ENCODE data around the gene SDC4. TPM values are rescaled to one million over a fixed set of nuclear protein-coding genes. Genes with fewer than 3 reads are reported as not detected.

Gene SDC4
- total and polyA plus RNA-seq, 4 donors: 54.4 to 147 (median 83.6) TPM

DNA sequence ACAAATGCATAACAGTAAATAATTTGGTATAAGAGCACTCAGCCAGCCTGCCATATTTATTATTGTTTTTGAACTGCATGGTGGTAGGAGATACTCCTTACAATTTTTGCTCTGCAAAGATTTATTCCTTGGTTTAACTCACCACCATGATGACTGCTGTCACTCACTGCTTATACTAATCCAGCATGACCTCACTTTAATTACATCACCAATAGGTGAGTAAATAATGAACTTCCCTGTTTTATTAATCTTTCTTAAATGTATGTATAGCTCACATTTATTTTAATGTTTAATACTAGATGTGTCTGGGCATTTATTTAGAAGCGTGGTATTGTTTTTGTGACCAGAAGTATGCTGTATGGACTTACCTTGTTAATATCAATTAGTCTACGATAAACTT, 42.7 kb upstream of the SDC4 start (continued):
- TF ChIP-seq, protein P1, sequence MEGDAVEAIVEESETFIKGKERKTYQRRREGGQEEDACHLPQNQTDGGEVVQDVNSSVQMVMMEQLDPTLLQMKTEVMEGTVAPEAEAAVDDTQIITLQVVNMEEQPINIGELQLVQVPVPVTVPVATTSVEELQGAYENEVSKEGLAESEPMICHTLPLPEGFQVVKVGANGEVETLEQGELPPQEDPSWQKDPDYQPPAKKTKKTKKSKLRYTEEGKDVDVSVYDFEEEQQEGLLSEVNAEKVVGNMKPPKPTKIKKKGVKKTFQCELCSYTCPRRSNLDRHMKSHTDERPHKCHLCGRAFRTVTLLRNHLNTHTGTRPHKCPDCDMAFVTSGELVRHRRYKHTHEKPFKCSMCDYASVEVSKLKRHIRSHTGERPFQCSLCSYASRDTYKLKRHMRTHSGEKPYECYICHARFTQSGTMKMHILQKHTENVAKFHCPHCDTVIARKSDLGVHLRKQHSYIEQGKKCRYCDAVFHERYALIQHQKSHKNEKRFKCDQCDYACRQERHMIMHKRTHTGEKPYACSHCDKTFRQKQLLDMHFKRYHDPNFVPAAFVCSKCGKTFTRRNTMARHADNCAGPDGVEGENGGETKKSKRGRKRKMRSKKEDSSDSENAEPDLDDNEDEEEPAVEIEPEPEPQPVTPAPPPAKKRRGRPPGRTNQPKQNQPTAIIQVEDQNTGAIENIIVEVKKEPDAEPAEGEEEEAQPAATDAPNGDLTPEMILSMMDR (IDR thresholded peaks at IDR 0.05; ENCODE audit: low read depth, low read length, missing input control): no peak

GRCh38 chr20:45387274-45387673, 39.0 kb upstream of the SDC4 start:
- Histone ChIP-seq H3K36me3 (ENCODE audit: control insufficient read depth in 4 of 4, insufficient read depth in 3 of 4, low read depth in 1 of 4, low read length in 3 of 4) (no peaks in the 10 kb centered on the region), H3K9me3 (ENCODE audit: control insufficient read depth in 4 of 4, low read length in 3 of 4) (no peaks in the 10 kb centered on the region), H3K27ac (ENCODE audit: low read depth in 1 of 2, low read length in 2 of 2) (no peak overlapping the region), H3K27me3 (ENCODE audit: control insufficient read depth in 4 of 4, insufficient read depth in 4 of 4, low read length in 3 of 4) (no peaks in the 10 kb centered on the region), H3K4me3 (ENCODE audit: low read depth in 1 of 3, low read length in 3 of 3) (no peak overlapping the region), H3K9ac (ENCODE audit: low read depth in 1 of 2, low read length in 2 of 2) (no peak overlapping the region), H3K4me1 (ENCODE audit: control insufficient read depth in 4 of 4, insufficient read depth in 4 of 4, low read length in 3 of 4) (peaks cover 0 to 2% (median 0%) of the 10 kb centered on the region in 4 donors)
- TF ChIP-seq EGR1 (IDR thresholded peaks at IDR 0.05; ENCODE audit: low read depth in 2 of 2): no peak
- TF ChIP-seq, protein P2, sequence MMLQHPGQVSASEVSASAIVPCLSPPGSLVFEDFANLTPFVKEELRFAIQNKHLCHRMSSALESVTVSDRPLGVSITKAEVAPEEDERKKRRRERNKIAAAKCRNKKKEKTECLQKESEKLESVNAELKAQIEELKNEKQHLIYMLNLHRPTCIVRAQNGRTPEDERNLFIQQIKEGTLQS (IDR thresholded peaks at IDR 0.05): no peak
- no peak for TF ChIP-seq SP1 (IDR thresholded peaks at IDR 0.05)
- TF ChIP-seq, protein P3, sequence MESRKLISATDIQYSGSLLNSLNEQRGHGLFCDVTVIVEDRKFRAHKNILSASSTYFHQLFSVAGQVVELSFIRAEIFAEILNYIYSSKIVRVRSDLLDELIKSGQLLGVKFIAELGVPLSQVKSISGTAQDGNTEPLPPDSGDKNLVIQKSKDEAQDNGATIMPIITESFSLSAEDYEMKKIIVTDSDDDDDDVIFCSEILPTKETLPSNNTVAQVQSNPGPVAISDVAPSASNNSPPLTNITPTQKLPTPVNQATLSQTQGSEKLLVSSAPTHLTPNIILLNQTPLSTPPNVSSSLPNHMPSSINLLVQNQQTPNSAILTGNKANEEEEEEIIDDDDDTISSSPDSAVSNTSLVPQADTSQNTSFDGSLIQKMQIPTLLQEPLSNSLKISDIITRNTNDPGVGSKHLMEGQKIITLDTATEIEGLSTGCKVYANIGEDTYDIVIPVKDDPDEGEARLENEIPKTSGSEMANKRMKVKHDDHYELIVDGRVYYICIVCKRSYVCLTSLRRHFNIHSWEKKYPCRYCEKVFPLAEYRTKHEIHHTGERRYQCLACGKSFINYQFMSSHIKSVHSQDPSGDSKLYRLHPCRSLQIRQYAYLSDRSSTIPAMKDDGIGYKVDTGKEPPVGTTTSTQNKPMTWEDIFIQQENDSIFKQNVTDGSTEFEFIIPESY (IDR thresholded peaks at IDR 0.05): no peak
- TF ChIP-seq FOXA1 (IDR thresholded peaks at IDR 0.05): no peak
- no peak for TF ChIP-seq HNF4A (conservative IDR thresholded peaks at IDR 0.05)
- TF ChIP-seq JUND (IDR thresholded peaks at IDR 0.05): no peak
- TF ChIP-seq, protein P1 (IDR thresholded peaks at IDR 0.05; ENCODE audit: low read depth, low read length, missing input control): no peak
- TF ChIP-seq HNF4G (IDR thresholded peaks at IDR 0.05): no peak
- no peak for TF ChIP-seq YY1 (IDR thresholded peaks at IDR 0.05)
- no peak for TF ChIP-seq TAF1 (conservative IDR thresholded peaks at IDR 0.05)
- TF ChIP-seq REST (IDR thresholded peaks at IDR 0.05): no peak
- no peak for TF ChIP-seq GABPA (IDR thresholded peaks at IDR 0.05 in 1 of 2, conservative IDR thresholded peaks at IDR 0.05 in 1 of 2)
- TF ChIP-seq RXRA (IDR thresholded peaks at IDR 0.05): no peak
- TF ChIP-seq NR2F2 (IDR thresholded peaks at IDR 0.05): no peak
- no peak for TF ChIP-seq RAD21 (IDR thresholded peaks at IDR 0.05)
- no peak for TF ChIP-seq FOXA2 (IDR thresholded peaks at IDR 0.05)
- DNase-seq (ENCODE audit: low spot score): no peak
- 94% methylated on average over 1 of the region's 1 CpG for WGBS
